Stromal cell of bone marrow (primary cell): ENCODE data around the gene ZNF587B.
A peak's percentile ranks its signal among the peaks of the same experiment; 100 is the strongest.
"Not testable (repeated sequence)": the region's sequence is repeated elsewhere in the genome, so short reads cannot be mapped to it uniquely, and the experiment has no call there.

Source experiments
- DNase-seq: peaks from one replicate; pipeline ENCODE4 v3.0.0-alpha.2; 2012; ENCODE audit warnings: low read depth

ZNF587B gene

DNA sequence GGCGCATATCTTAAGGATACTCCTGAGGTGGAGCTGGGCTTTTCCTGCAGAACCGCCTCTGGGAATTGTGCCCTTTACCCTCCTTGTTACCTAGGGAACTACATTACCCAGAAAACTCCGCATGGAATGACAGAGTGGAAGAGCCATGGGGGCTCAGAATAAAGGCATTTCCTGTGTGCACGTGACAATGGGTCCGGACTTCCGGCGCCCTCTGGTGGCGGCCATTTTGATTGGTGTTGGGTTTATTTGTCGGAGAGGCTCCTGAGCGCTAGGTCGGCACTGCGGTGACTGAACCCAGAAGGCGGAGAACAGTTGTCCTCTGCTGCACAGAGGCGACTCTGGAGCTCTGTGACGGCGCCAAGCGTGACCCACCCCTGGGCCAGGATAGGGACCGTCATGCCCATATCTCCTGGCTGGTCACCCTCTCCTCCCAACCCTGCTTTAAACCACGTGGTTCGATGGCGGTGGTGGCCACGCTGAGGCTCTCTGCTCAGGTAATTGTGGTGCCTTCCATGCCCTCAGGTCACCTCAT lies at the start of gene ZNF587B:
Gene ZNF587B, plus strand, starts transcription at position 229 of the 532 bp plus-strand sequence. Its CDS starts 230 bp downstream, at position 459.
- peak; percentile 40 for DNase-seq

DNA sequence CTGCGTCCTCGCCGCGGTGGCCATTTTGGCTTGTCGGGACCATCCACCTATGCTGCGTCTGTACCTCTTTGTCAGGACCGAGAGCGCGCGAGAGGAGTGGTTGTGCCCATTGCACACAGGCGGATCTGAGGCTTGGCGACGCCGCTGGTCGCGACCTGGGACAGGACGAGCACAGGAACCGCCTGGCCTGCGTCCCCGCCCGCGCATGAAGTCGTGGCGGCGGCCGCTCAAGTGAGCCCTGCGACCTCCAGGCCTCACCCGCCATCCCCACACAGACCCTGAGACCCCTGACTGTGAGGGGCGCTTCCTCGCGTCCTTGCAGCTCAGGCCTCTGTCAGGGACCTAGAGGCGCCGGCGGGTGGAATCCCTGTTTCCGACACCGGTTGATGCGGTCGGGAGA lies 43.8 kb upstream of the ZNF587B start:
- DNase-seq, result no peak

DNA sequence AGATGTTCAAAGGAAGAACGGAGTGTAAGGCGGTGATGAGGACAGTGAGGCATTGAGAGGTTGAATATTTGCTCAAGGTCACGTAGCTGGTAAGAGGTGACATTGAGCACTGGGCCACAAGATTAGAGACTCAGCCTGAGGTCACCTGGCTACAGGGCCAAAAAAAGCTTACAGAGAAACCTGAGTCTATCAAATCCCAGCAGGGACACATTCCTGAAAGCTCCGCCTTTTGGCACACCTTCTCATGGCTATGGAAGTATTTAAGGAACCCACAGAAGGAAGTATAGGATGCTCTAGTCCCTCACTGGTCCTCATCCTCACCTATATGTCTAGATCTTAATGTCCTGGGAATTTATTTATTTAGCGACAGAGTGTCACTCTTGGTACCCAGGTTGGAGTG lies 43.2 kb upstream of the ZNF587B start:
- DNase-seq, result no peak

DNA sequence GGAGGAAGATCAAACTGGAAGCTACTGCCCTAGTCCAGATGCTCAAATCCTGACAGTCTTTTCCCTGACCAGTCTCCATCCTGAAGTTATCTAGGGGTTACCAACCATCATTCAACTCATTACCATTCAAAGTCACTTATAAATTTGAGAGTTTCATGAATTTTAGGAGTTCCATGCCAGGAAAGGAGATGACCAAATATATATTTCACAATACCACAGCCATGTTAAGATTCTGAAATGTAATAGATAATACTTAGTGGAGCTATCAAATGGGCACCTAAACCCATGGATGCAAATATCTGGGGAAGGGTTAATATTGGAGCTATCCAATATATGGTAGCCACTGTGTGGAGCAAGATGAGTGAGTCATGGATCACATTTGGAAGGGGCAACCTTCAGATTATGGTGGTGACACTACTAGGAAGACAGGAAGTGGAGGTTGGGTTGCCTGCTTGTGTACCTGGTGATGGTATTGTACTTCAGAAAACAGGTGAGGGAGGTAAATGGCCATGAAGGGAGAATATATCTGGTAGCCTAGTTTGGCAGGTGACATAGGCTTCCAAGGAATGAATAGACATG lies 41.9 kb upstream of the ZNF587B start:
- DNase-seq, result no peak

DNA sequence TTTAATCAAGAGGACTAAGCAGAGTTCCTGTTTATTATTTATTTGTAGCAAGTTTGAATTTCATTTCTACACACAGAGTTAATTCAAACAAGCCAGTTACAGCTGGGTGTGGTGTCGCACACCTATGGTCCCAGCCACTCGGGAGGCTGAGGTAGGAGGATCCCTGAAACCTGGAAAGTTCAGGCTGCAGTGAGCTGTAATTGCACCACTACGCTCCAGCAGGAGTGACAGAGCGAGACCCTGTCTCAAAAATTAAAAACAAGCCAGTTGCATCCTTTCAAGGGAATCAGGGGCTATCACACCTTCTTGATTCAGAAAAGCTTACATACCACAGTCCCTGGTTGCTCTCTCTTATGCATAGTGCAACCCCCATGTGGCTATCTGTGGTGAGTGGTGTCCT lies 40.8 kb upstream of the ZNF587B start:
- no peak for DNase-seq

DNA sequence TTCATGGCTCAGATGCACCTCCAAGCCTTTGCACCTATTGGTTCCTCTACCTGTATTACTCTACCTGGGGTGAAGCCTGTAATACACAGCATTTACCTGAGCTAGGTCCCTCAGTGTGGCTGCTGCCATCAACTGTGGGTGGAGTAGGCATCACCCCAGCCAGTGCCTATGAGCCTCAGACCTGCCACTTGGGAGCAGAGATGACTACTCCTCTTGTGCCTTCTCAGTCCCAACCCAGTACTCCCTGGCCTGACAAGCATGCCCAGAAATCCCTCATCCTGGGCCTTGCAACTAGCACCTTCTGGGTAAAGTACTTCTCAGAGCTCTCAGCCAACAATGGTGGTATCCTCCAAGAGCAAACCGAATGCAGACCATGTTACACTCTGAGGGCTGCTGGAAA lies 33.5 kb upstream of the ZNF587B start:
- DNase-seq, result not testable (repeated sequence)

DNA sequence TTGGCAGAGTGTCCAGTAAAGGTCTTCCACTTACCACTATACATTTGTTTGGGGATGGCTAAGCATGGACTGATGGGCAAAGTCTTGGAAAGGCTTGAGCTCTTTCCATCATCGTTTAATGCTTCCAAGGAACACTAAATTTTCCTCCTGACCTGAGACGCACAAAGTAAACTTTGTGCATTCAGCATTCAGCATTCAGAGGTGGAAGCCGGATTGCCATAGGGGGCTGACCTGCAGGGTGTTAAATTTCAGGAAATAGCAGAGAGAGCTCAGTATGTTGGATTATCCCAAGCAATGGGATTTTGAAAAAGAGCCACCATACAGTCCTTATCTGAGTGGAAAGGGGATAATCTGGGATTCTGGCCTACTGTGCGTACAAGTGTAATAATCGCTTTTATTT lies 29.4 kb upstream of the ZNF587B start:
- DNase-seq, result no peak

DNA sequence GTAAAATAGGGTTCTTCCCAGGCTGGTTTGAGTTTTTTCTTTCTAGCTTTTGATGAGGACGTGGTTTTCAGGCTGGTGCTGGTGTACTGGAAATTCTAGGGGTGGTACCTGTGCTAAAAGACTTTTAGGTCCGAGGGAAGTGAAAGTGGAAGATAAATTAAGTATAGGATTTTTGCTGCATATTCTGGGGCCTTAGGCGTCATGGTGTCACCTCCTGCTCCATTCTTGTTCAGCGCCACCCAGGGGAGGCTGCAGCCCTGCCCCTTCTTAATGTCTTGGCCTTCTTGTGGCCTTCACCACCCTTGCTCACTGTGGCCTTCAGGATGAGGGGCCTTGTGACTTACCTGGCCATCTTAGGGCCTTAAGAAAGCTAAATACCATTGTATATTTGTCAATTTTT lies 27.8 kb upstream of the ZNF587B start:
- no peak for DNase-seq

DNA sequence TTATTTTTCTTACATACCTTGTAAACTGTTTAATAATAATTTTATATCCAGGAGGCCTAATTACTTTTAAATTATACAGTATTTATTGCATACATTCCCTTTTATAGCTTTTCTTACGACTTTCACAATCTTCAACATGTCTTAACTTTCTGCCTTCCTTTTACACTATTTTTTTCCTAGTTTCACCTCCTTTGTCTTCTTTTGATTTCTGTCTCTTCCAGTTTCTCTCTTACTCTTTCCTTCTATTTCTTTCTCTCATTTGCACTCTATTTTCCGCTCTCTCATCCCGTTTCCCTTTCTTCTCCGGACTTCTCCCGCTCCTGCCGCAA lies 26.9 kb upstream of the ZNF587B start:
- no peak for DNase-seq

DNA sequence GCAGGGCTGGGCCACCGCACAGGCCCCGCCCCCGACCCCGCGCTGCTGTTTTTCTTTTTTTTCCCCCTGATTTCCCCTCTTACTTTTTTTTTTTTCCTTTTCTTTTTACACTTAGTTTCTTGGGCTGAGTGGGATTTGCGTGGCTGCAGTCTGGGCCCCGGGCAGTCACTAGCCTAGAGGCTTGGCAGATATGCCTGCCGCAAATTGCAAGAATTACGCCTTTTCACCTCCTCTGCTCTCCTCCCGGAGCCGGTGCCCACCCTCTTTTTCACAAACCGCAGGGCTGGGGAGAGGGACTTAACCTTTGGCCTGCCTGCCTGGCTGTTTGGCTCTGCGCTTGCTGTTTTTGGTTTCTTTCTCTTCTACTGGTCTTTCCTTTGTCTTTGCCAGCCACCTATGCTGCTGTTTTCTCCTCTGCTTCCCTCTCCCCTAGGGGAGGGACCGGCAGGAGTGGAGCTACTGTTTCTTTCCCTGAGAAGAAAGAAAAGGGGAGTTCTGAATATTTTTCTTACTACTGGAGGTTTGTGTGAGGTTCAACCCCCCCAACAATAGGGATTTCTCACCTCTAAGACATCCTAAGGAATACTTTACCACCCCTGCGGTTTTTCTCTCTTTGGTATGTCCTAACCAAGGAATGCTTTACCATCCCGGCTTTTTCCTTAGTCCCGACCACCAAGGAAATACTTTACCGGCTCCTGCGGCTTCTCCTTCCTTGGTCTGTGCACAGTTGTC lies 26.3 kb upstream of the ZNF587B start:
- peak; percentile 24 for DNase-seq

DNA sequence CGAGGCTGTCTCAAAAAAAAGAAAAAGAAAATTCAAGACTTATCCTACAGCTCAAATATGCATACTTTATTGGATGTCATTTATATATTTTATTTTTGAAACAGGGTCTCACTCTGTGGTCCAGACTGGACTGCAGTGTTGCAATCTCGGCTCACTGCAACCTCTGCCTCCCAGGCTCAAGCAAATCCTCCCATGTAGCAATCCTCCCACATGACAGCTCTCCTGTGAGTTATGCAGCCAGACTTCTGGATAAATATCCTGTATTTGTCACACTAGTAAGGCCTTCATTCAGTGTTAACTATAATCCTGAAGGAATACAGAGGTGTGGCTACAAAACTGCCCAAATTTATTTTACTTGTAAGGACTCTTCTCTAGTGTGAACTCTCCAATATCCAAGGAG lies 22.6 kb upstream of the ZNF587B start:
- no peak for DNase-seq

DNA sequence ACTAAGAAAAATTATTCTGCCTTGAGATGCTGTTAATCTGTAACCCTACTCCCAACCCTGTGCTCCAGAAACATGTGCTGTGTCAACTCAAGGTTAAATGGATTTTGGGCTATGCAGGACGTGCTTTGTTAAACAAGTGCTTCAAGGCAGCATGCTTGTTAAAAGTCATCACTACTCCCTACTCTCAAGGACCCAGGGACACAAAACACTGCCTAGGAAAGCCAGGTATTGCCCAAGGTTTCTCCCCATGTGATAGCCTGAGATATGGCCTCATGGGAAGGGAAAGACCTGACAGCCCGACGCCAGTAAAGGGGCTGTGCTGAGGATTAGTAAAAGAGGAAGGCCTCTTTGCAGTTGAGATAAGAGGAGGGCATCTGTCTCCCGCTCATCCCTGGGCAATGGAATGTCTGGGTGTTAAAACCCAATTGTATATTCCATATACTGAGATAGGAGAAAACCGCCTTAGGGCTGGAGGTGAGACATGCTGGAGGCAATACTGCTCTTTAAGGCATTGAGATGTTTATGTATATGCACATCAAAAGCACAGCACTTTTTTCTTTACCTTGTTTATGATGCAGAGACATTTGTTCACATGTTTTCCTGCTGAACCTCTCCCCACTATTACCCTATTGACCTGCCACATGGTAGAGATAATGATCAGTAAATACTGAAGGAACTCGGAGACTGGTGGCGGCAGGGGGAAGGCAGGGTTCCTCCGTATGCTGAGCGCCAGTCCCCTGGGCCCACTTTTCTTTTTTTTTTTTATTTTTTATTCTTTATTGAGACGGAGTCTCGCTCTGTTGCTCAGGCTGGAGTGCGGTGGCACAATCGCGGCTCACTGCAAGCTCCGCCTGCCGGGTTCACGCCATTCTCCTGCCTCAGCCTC lies 19.4 kb upstream of the ZNF587B start:
- not testable (repeated sequence) for DNase-seq

DNA sequence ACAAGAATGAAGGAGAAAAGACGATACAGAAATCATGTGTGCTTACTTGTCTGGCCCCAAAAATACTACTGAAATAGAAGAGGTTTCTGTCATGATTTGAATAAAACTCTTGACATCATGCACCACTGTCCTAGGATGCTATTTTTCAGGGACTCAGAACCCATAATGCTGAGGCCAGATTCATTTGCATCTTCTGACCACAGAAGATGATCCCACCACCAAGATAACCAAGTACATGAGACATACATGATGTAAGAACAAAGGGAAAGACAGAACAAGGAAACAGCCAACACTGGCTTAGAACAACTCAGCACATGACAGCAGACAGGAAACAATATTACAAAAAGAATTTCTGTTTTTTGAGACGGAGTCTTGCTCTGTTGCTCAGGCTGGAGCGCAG lies 17.9 kb upstream of the ZNF587B start:
- no peak for DNase-seq

DNA sequence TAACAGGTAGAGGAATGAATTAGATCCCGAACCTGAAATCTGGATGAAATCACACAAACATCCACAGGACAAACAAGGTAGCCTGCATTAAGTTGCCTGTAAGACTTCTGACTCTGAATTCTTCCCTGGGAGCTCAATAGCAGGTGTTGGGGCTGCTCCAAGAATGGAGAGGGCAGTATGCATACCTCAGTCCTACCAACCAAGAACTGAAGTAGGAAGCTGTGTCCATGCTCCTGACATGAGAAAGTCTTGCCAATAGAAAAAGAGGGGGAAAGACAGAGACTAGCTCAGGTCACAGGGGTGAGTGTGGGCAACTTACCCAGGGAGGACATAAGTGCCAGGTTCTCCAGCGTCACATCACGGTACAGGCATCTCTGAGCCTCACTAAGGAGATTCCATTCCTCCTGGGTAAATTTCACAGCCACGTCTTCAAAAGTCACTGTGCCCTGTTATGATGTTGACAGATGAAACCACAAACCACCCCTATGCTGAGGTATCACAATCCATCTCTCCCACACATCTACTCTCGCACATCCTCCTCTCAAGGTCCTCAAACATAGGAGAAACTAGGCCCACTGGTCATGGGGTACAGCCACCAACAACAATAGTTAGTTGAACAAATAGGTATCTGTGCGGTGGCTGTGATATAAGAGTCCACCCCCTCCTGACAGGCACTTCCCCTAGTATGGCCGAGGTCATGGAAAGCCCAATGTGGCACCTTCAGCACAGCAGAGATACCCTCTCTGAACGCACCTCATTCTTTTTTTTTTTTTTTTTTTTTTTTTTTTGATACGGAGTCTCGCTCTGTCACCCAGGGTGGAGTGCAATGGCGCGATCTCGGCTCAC lies 16.9 kb upstream of the ZNF587B start:
- not testable (repeated sequence) for DNase-seq

DNA sequence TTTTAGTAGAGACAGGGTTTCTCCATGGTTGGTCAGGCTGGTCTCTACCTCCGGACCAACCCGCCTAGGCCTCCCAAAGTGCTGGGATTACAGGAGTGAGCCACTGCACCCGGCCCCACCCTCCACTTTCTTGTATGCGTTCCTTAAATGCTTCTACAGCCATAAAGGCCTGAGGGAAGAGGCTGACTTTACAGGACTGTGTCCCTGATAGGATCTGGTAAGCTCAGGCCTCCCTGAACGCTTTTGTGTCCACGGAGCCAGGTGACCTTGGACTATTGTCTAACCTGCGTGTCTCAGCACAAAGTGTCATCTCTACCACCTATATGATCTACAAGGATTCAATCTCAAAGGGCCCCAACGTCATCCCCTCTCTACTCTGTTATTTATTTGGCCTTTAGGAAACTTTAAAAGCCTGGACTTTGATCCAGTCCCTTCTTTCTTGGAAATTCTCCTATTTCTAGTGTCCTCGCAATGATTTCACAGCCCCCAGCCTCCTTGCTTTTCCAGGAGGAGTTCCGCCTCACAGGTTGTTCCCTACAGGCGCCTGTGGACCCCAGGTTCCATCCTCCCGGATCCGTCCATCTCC lies 16.1 kb upstream of the ZNF587B start:
- no peak for DNase-seq

DNA sequence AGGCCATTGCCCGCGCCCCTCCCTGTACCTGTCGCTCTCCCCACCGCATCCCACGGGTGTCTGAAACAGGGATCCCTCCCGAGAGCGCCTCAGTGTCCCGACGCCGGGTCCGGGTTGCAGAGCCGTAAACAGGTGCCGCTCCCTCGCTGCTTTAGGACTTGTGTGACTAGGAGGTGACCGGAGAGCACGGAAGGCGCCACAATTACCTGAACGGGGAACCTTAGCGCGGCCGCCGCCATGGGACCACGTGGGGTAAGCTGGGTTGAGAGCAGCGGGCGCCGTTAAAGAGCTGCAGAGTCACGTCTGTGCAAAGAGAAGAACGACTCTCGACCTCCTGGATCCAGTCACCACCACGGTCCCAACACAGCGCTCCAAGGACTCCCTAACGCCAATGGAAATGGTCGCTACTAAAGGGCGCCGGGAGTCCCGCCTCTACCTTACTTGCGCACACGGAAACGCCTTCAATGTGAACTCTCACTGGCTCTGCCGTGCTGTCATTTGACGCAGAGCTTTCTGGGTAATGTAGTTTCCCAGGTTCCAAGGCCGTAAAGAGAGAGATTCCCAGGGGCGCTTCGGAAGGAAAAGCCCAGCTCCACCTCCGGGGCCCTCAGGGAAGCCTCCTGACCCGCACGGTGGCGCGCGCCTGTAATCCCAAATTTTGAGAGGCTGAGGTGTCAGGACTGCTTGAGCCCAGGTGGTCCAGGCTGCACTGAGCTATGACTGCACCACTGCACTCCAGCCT lies 15.4 kb upstream of the ZNF587B start, which contains the start of gene ZNF552:
Gene ZNF552, minus strand, starts transcription at position 409 of the 742 bp plus-strand sequence. Its CDS starts 170 bp downstream, at position 239.
- peak; percentile 91 for DNase-seq

DNA sequence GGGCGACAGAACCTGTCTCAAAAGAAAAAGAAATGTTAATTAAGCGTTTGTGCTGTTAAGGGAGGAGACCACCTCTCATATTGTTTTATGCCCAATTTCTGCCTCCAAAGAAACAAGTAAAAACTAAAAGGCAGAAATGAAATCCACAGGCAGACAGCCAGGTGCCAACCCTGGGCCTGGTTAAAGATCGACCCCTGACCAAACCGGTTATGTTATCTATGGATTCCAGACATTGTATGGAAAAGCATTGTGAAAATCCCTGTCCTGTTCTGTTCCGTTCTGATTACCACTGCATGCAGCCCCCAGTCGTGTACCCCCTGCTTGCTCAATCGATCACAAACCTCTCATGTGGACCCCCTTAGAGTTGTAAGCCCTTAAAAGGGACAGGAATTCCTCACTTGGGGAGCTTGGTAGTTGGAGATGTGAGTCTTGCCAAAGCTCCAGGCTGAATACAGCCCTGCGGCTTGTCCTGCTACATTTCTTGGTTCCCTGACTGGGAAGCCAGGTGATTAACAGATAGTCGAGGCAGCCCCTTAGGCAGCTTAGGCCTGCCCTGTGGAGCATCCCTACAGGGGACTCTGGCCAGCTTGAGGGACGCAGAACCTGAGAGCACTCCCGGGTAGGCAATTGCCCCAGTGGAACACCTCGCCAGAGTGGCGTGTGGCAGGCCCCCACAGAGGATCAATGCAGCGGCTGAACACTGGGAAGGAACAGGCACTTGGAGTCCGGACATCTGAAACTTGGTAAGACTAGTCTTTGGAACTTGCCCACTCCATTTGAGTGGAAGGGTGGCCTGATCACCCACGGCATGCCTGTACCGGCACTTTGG lies 14.6 kb upstream of the ZNF587B start:
- DNase-seq, result no peak

DNA sequence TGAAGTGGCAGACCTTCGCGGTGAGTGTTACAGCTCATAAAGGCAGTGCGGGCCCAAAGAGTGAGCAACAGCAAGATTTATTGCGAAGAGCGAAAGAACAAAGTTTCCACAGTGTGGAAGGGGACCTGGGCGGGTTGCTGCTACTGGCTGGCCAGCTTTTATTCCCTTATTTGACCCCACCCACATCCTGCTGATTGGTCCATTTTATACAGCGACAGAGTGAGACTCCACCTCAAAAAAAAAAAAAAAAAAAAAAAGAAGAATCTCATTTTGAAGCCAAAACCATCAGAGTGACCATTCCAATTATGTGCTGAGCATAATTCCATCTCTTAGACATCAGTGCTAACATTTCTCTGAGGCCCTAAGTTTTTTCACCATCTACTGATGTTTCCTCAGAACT lies 13.4 kb upstream of the ZNF587B start:
- DNase-seq, result no peak

DNA sequence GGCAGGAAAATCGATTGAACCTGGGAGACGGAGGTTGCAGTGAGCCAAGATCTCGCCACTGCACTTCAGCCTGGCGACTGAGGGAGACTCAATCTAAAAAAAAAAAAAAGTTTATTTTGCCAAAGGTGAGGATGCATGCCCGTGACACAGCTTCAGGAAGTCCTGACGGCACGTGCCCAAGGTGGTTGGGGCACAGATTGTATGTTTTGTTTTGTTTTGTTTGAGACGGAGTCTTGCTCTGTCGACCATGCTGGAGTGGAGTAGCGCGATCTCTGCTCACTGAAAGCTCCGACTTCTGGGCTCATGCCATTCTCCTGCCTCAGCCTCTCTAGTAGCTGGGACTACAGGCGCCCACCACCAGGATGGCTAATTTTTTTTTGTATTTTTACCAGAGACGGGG lies 12.1 kb upstream of the ZNF587B start:
- DNase-seq, result no peak

DNA sequence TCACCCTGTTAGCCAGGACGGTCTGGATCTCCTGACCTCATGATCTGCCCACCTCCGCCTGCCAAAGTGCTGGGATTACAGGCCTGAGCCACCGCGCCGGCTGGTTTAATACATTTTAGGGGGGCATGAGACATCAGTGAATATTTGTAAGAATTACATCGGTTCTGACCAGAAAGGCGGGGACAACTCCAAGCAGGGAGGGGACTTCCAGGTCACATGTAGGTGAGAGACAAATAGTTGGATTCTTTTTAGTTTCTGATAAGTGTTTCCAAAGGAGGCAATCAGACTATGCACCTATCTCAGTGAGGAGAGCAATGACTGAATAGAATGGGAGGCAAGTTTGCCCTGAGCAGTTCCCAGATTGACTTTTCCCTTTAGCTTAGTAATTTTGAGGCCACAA lies 11.7 kb upstream of the ZNF587B start:
- no peak for DNase-seq
